Fibroblast of skin of right quadriceps (primary cell): ENCODE data around the gene RBMY1E.
"Not testable (repeated sequence)": the region's sequence is repeated elsewhere in the genome, so short reads cannot be mapped to it uniquely, and the experiment has no call there.

Experiments
- DNase-seq: peaks from one replicate; pipeline ENCODE4 v3.0.0-alpha.2; 2013

RBMY1E gene

GRCh38 chrY:21917932-21918331 is at the start of gene RBMY1E:
TSS of gene RBMY1E (minus strand) at chrY:21918032. CDS start at chrY:21916054, 1,978 bp downstream.
- not testable (repeated sequence) for DNase-seq

DNA sequence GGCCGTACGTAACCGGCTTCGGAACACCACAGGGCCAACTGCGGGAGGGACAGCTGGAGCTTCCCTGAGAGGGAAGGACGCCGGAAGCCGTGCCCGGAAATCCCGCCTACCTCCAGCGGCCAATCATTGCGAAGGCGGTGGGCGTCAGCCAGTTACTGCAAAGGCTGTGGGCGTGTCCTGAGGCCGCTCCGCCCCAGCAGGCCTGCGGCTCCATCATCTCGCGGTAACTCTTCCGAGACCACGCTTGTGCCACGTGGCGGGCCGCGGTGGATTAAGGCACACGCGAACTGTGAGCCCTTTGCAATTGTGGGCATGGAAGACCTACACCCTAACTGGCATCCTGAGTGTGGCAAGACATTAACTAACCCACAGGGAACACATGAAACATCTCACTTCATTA is 23.4 kb downstream of the RBMY1E start, which contains the start of gene RBMY1D:
RBMY1D (minus strand) TSS at position 101 of the 400 bp plus-strand sequence. CDS start 2,013 bp downstream, outside the sequence.
- DNase-seq, result not testable (repeated sequence)

GRCh38 chrY:21869407-21870076 is 48.3 kb downstream of the RBMY1E start:
- DNase-seq, result not testable (repeated sequence)
